ENCODE measurements around the gene ZC3H4.
A peak's percentile ranks its signal among the peaks of the same experiment; 100 is the strongest.

Gene ZC3H4

DNA sequence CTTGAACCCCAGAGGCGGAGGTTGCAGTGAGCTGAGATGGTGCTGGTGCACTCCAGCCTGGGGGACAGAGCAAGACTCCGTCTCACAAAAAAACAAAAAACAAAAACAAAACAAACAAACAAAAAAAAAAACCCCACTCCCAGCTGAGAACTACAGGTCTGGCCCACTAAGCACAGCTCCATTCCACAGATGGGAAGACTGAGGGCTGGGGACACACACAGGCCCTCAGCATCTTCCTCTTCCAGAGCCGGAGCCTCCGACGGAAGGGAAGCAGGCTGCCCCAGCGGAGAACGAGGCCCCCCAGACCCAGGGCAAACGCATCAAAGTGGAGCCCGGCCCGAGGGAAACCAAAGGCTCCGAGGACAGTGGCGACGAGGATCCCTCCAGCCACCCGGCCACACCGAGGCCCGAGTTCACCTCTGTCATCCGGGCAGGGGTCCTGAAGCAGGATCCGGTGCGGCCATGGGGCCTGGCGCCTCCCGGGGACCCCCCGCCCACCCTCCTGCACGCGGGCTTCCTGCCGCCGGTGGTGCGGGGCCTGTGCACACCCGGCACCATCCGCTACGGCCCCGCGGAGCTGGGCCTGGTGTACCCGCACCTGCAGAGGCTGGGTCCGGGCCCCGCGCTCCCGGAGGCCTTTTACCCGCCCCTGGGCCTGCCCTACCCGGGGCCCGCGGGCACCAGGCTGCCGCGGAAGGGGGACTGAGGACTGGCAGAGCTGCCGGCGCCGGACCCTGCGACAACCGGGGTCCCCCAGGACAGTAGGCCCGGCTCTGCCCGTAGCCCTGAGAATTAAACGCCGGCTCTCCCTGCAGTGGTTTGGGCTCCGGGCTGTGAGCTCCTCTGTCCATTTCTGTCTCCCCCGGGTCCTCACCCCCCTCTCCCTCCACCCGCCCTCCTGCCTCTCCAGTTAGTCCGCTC is 68.4 kb downstream of the ZC3H4 start:
- no peak overlapping the region for H3K27ac ChIP-seq
- ChIA-PET POLR2A (ENCODE audit: low non-redundant PET) (no interaction called here), CTCF (interaction anchor here (0.6 kb wide), 1 partner anchor 500 kb away, joined by 5 read pairs; no protein-coding TSS in a partner anchor)
- TF ChIP-seq CTCF (conservative IDR thresholded peaks at IDR 0.05; ENCODE audit: low read depth) = no peak
- DNase-seq (ENCODE audit: low spot score) = no peak

DNA sequence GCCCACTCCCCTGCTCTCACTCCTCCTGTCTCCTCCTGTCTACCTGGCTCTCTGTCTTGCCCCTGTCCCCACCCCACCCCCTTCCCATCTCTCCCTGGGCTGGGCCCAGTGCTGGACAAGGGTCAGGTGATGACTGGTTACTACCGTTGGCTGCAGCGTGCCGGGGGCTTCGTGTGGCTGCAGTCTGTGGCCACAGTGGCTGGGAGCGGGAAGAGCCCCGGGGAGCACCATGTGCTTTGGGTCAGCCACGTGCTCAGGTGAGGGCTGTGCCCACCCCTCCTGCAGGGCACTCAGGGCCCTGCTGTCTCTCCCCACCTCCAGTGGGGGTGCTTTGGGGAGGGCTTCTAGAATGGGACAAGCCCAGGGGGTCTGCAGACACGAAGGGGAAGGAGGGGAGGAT is 72.7 kb downstream of the ZC3H4 start:
- CTCF ChIA-PET = interaction anchor here (0.5 kb wide), 1 partner anchor 83 kb away, joined by 7 read pairs; no protein-coding TSS in a partner anchor
- POLR2A ChIA-PET (ENCODE audit: low non-redundant PET) = no interaction called here

GRCh38 chr19:47039239-47039874 is 74.2 kb downstream of the ZC3H4 start:
- peak overlapping the region; percentile 16; the same call in 1 of the 2 replicates for H3K27ac ChIP-seq
- CTCF ChIA-PET = interaction anchor here (0.7 kb wide), 1 partner anchor 31 kb away, joined by 3 read pairs; no protein-coding TSS in a partner anchor
- no peak for DNase-seq (ENCODE audit: low spot score)
- no peak for TF ChIP-seq CTCF (conservative IDR thresholded peaks at IDR 0.05; ENCODE audit: low read depth)
- POLR2A ChIA-PET (ENCODE audit: low non-redundant PET) = interaction anchor here (0.6 kb wide), 1 partner anchor 204 kb away, joined by 3 read pairs; no protein-coding TSS in a partner anchor

More for the DNA sequence above, 72.7 kb downstream of the ZC3H4 start:
- TF ChIP-seq CTCF (conservative IDR thresholded peaks at IDR 0.05; ENCODE audit: low read depth) = no peak
- peak overlapping the region; percentile 32 for H3K27ac ChIP-seq
- no peak for DNase-seq (ENCODE audit: low spot score)

DNA sequence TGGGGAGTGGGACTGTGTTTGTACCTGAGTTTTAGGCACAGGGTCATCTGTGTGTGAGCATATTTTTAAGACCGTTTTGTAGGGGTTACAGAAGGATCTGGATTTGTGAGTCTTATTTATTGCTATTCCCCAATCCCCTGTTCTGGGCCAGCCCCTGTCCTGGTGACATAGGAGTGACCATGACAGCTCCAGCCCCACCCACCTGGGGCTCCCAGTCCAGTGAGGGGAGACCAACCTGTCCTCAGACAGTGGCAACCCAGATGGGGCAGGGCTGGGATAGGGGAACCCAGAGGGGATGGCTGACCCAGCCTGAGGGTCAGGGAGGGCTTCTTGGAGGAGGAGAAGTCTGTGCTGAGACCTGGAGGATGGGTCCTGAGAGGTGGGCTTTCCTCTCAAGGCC is 75.8 kb downstream of the ZC3H4 start:
- POLR2A ChIA-PET (ENCODE audit: low non-redundant PET) = no interaction called here
- no peak for TF ChIP-seq CTCF (conservative IDR thresholded peaks at IDR 0.05; ENCODE audit: low read depth)
- CTCF ChIA-PET = interaction anchor here (0.7 kb wide), 1 partner anchor 38 kb away, joined by 6 read pairs; no protein-coding TSS in a partner anchor
- 0 out of 2 replicates have a peak overlapping the region, but pooled peaks have one; percentile 0 for H3K27ac ChIP-seq
- DNase-seq (ENCODE audit: low spot score) = no peak

GRCh38 chr19:47036097-47036651 is 77.4 kb downstream of the ZC3H4 start:
- ChIA-PET CTCF (interaction anchor here (0.6 to 1.2 kb wide), 9 partner anchors 8 to 1732 kb away, joined by 3 to 4 read pairs (median 3); partner anchors contain the start of gene SAE1), POLR2A (ENCODE audit: low non-redundant PET) (no interaction called here)
- no peak for DNase-seq (ENCODE audit: low spot score)
- H3K27ac ChIP-seq = peak overlapping the region; percentile 89
- peak; percentile 56 for TF ChIP-seq CTCF (conservative IDR thresholded peaks at IDR 0.05; ENCODE audit: low read depth)
